Measurements from ENCODE around the gene DOCK9. TPM values are rescaled to one million over a fixed set of nuclear protein-coding genes. Genes with fewer than 3 reads are reported as not detected.
A peak's percentile ranks its signal among the peaks of the same experiment; 100 is the strongest.

Gene DOCK9
- total and polyA plus RNA-seq, 2 experiments from 2014 or later = 16.4 to 38.9 TPM

DNA sequence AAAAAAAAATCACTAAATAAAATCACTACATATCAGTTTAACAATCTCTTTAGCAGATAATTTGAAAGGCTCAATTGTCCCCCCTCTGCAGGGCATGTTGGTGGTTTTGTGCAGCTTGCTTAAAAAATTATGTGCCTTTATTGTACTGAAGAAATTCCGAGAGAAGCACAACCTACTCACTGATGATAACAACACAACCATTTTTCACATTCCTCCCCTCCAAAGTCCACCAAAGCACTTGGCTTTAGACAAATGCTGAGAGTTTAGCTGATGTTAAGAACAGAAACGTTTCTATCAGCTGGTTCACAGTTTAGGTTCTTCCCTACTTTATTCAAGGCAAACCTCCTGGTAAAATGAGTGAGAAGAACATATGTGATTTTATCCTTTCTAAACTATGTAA lies 923 bp downstream of the DOCK9 start:
- 13% methylated on average over 2 of the region's 2 CpGs for WGBS (ENCODE audit: low lambda C conversion rate, missing lambda C conversion rate)
- TF ChIP-seq EZH2phosphoT487 (IDR thresholded peaks at IDR 0.05; ENCODE audit: low read depth, severe bottlenecking, unreplicated experiment) (no peak), EZH2 (IDR thresholded peaks at IDR 0.05; ENCODE audit: borderline replicate concordance) (no peak)
- TF ChIP-seq, protein P1, sequence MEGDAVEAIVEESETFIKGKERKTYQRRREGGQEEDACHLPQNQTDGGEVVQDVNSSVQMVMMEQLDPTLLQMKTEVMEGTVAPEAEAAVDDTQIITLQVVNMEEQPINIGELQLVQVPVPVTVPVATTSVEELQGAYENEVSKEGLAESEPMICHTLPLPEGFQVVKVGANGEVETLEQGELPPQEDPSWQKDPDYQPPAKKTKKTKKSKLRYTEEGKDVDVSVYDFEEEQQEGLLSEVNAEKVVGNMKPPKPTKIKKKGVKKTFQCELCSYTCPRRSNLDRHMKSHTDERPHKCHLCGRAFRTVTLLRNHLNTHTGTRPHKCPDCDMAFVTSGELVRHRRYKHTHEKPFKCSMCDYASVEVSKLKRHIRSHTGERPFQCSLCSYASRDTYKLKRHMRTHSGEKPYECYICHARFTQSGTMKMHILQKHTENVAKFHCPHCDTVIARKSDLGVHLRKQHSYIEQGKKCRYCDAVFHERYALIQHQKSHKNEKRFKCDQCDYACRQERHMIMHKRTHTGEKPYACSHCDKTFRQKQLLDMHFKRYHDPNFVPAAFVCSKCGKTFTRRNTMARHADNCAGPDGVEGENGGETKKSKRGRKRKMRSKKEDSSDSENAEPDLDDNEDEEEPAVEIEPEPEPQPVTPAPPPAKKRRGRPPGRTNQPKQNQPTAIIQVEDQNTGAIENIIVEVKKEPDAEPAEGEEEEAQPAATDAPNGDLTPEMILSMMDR (IDR thresholded peaks at IDR 0.05; ENCODE audit: poor library complexity) = no peak
- DNase-seq (ENCODE audit: low spot score) = no peak
- Histone ChIP-seq H2AFZ (no peak overlapping the region), H3K79me2 (no peaks in the 10 kb centered on the region), H3K9me2 (replicated peaks; ENCODE audit: insufficient read depth) (no peaks in the 10 kb centered on the region), H3K4me2 (peak overlapping the region; percentile 70), H3K4me1 (ENCODE audit: insufficient read depth) (peaks cover 22% of the 10 kb centered on the region), H3K36me3 (replicated peaks; ENCODE audit: insufficient read depth, low read depth) (no peaks in the 10 kb centered on the region), H3K4me3 (no peak overlapping the region), H4K20me1 (ENCODE audit: insufficient read depth, poor library complexity, severe bottlenecking) (no peaks in the 10 kb centered on the region), H3K27ac (no peak overlapping the region), H3K9me3 (ENCODE audit: low read depth) (no peaks in the 10 kb centered on the region), H3K27me3 (no peaks in the 10 kb centered on the region)

DNA sequence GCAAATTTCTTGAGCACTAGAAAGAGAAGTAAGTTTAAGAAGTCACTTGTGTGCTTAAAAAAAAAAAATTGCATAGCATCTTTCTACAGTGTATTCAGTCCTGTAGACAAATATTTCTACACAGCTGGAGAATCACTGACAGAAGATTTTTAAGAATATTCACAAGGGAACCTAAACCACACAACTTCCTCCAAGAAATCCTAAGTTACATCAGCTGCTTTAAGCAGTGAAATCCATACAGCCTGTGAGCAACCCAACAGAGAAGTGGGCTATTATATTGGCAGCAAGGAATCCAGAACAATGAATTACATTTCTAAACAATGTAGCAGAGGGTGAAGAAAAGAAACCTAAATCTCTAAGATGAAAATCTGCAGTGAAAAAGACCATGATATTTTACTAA lies 1.5 kb downstream of the DOCK9 start:
- Histone ChIP-seq H3K27ac (peak overlapping the region; percentile 1), H3K9me2 (replicated peaks; ENCODE audit: insufficient read depth) (no peaks in the 10 kb centered on the region), H3K36me3 (replicated peaks; ENCODE audit: insufficient read depth, low read depth) (no peaks in the 10 kb centered on the region), H3K4me2 (peak overlapping the region; percentile 70), H3K79me2 (no peaks in the 10 kb centered on the region), H2AFZ (no peak overlapping the region), H4K20me1 (ENCODE audit: insufficient read depth, poor library complexity, severe bottlenecking) (no peaks in the 10 kb centered on the region), H3K27me3 (no peaks in the 10 kb centered on the region), H3K9me3 (ENCODE audit: low read depth) (no peaks in the 10 kb centered on the region), H3K4me3 (no peak overlapping the region), H3K4me1 (ENCODE audit: insufficient read depth) (peaks cover 22% of the 10 kb centered on the region)
- TF ChIP-seq, protein P1 (IDR thresholded peaks at IDR 0.05; ENCODE audit: poor library complexity) = no peak
- no peak for TF ChIP-seq EZH2phosphoT487 (IDR thresholded peaks at IDR 0.05; ENCODE audit: low read depth, severe bottlenecking, unreplicated experiment)
- no peak for TF ChIP-seq EZH2 (IDR thresholded peaks at IDR 0.05; ENCODE audit: borderline replicate concordance)
- no peak for DNase-seq (ENCODE audit: low spot score)

DNA sequence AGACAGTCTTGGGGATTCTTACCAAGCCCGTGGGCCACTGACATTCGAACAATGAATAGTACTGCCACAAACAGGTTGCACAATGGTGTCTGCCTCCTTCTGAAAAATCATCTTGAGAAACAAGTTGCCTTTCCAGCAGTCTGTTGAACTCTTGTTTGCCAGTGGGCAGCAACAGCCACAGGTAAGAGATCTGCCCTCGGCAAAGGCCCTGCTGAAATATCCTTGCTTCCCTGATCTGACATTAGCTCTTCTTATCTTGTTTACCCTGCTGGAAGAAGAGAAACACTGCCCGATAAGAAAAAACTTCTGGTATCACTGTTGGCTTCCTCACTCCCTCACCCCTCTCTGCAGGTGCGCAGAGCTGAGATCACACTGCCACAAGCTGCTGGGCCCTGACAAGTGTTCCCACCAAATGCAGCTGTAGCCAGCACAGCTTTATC lies 2.0 kb downstream of the DOCK9 start:
- H3K4me3 ChIP-seq = no peak overlapping the region

More for the DNA sequence above, 2.0 kb downstream of the DOCK9 start:
- H3K27me3 ChIP-seq = no peaks in the 10 kb centered on the region
- H3K36me3 ChIP-seq (replicated peaks; ENCODE audit: insufficient read depth, low read depth) = no peaks in the 10 kb centered on the region
- H3K4me2 ChIP-seq = peak overlapping the region; percentile 48
- H3K27ac ChIP-seq = peak overlapping the region; percentile 1
- TF ChIP-seq EZH2phosphoT487 (IDR thresholded peaks at IDR 0.05; ENCODE audit: low read depth, severe bottlenecking, unreplicated experiment) (no peak), EZH2 (IDR thresholded peaks at IDR 0.05; ENCODE audit: borderline replicate concordance) (no peak)
- TF ChIP-seq, protein P1 (IDR thresholded peaks at IDR 0.05; ENCODE audit: poor library complexity) = no peak
- H4K20me1 ChIP-seq (ENCODE audit: insufficient read depth, poor library complexity, severe bottlenecking) = no peaks in the 10 kb centered on the region
- H3K4me1 ChIP-seq (ENCODE audit: insufficient read depth) = peaks cover 22% of the 10 kb centered on the region
- H3K9me3 ChIP-seq (ENCODE audit: low read depth) = no peaks in the 10 kb centered on the region
- 20% methylated on average over 5 of the region's 5 CpGs for WGBS (ENCODE audit: low lambda C conversion rate, missing lambda C conversion rate)
- DNase-seq (ENCODE audit: low spot score) = no peak
- H3K9me2 ChIP-seq (replicated peaks; ENCODE audit: insufficient read depth) = no peaks in the 10 kb centered on the region
- H2AFZ ChIP-seq = no peak overlapping the region
- H3K79me2 ChIP-seq = no peaks in the 10 kb centered on the region

All from hepatocyte (in vitro differentiated cells).